GM18868 (cell line): Measurements from ENCODE around the gene S100A4.
A peak's percentile ranks its signal among the peaks of the same experiment; 100 is the strongest.

Source experiments
- ATAC-seq: cut with Tn5 transposase; IDR thresholded peaks from one replicate; pipeline ENCODE4 v1.9.1; 2021; ENCODE audit warnings: mild to moderate bottlenecking, moderate library complexity; ENCODE audit not compliant: unreplicated experiment

The S100A4 gene

DNA sequence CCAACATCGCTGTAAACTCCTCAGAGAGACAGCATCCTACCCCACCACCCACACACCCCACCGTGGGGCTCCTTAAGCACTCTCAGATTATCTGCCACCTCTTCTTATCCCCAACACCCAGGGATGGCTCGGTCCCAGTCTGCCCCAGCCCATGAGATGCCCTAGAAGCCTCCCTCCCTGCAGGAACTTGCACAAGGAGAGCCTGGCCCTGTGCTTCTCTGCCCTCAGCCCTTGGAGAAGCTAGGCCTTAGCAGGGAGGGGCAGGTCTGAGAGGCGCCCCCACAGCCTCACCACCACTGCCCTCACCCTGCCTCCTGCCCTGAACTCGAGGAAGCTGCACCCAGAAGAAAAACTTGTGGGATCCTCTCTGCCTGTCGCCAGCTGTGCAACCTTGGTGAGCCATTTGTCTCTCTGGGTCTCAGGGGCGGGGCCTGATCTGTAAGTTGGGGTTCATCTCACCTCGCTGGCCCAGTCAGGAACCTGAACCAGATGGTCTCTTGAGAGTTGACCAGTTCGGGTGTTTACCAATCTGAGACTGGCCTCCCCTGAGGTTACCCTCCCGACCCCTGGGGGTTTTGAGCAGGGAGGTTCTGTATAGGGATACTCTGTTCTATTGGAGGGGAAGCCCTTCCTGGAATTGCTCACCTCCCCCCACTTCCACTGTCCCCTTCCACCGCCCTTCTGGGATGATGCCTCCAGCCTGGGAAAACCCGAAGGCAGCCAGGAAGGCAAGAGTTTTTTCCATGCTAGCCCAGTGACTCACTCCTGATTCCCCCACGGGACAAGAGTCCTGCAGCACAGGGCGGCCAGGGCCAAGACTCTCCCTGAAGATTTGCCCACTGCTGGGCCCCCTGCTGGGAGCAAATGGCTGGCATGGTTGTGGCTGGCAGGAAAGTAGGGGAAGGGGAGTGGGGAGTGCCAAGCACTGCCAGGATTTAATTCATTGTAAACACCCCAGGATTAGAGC lies 3.4 kb upstream of the S100A4 start, which contains the start of gene S100A3:
S100A3 (minus strand) TSS at position 537 of the 967 bp plus-strand sequence. CDS start 773 bp downstream, outside the sequence.
- ATAC-seq = no peak

DNA sequence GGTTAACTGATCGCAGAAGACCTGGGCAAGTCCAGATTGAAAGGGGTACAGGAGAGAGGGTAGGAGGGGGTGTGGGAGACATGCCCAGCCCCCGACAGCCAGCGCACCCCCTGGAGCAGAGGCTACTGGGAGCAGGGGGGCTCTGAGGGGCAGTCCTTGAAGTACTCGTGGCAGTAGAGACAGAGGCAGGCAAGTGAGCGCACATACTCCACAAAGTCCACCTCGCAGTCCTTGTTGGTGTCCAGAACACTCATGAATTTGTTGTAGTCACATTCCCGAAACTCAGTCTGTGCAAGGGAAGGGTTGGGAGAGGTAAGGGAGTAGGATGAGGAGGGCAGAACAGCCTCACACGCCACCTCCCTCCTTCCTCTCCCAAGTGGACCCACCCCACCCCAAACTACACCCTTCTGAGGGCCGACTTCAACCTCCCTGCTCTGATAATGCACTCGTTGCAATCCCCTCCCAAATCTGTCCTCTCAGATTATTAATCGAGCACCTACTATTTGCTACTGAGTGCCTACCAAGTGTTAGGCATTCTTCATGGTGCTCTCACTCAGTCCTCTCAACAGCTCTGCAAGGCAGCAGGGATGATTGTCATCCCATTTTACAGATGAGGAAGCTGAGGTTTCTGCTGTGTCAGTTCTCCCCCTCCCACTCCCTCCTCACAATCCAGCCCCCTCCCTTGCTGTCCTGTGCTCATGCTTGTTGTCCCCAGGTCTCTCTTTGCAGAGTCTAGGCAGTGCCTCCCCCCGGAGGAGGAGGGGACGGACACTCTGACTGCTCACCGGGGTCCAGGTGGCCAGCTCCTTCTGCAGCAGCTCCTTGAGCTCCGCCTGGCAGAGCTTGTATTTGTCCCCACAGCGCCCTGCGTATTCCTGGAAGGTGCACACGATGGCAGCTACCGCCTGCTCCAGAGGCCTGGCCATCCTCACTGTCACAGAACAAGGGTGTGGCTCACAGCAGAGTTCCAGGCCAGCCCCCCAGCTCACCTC lies 2.2 kb upstream of the S100A4 start:
- no peak for ATAC-seq

DNA sequence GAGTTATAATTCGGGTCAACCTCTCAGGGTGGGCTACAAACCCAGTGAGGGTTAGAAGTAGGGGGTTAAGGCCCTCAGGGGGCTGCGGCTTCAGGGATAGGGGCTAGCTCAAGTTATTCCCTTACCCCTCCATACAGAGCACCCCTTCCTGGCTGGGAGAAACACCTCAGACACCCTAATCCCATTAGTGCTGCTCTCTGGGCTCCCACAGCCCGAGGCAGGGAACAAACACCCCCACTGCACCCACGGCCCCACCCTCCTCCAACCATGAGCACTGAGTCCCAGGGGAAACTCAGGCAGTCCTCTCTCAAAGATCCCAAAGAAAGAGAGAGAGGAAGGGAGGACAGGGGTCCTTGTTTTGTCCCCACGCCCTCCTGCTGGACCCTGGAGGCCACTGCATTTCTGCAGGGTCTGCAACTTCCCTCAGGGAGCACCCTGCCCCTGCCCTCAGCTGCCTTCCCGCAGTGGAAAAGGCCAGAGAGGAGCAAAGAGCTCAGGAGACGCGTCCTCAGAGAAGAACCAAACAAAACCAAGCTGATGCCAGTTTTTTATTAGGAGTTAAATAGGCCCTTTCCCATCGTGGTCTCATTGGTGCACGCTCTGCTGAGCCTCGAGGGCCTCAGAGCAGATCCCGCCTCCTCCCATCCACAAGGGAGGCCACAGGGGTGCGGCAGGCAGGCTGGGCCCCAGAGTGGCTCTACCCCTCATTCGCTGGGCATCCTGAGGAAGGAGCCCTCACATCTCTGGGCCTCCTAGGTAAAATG lies 1.4 kb upstream of the S100A4 start:
- ATAC-seq = no peak

DNA sequence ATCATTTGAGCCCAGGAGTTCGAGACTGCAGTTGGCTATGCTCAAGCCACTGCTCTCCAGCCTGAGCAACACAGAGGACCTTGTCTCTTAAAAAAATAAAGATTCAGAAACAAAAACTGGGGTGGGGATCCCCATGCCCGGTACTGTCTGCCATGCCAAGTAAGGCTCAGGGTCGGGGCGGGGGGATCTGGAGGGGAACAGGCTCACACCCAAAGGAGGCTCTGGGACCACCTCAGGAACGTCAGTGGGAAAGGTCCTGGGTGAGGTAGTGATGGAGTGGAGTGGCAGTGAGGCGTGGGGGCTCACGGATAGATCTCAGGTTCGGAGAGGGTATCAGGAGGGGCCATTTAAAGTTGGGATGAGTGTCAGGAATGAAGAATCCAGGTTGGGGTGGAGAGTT lies 765 bp upstream of the S100A4 start:
- no peak for ATAC-seq

DNA sequence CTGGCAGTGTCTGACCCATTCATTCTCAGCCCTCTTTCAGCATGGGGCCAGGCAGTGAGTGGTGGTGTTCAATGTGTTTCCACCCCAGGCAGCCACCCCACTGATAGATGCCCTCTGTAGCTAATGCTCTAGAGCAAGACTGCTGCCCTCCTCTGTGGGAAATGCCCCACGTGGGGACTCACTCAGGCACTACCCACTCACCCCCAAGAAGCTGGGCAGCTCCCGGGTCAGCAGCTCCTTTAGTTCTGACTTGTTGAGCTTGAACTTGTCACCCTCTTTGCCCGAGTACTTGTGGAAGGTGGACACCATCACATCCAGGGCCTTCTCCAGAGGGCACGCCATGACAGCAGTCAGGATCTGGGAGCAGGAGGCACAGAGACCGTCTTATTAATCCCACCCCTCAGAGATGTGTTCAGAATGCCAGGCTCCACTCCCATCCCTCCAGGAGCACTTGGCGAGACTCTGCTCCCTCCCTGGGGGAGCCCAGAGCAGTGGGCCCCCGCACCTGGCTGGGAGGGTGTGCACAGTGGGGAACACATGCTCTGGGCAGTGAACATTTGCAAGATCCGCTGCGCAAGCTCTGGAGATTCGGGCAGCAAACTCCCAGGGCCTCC lies 1.0 kb downstream of the S100A4 start:
- no peak for ATAC-seq

DNA sequence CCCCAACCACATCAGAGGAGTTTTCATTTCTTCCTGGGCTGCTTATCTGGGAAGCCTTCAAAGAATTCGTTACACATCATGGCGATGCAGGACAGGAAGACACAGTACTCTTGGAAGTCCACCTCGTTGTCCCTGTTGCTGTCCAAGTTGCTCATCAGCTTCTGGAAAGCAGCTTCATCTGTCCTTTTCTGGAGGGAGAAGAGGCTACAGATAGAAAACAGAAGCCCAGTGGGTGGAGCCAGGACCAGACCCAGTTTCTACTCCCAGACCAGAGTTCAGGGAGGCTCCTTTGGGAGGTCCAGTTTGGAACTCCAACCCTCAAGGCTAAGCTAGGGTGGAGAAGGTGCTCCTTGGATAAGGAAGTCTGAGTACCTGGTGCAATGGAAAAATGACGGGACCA lies 1.9 kb downstream of the S100A4 start:
- no peak for ATAC-seq

DNA sequence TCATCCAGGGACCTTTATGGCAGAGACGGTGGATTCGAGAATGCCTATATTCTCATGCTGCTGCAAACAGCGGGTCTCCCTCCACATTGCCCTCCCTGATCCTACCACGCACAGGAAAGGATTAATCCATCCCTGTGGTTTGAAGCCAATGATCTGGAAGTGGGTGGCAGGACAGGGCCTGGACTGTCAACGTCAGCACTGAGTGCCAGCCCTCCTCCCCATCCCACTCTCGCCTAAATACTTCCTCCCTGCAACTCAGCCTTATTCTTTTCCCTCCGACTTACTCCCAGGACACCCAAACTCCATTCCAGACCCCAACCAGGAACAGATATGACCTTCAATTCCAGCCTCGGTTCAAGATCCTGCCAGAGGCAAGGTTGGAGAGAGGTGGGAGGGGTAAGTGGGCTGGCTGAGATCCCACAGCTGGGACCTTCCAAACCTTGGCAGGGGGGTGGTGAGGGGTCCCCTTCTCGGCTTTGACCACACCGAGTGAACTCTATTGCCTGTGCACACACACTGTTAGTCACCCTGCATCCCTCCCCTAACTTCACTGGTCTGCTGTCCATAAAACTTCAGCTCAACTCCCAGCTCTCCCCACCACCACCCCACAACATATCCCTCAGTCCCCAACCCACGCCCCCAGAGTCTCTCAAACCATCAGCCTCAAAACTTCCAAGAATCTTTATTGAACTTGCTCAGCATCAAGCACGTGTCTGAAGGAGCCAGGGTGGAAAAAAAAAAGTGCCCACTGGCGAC lies 2.5 kb downstream of the S100A4 start:
- ATAC-seq = no peak

DNA sequence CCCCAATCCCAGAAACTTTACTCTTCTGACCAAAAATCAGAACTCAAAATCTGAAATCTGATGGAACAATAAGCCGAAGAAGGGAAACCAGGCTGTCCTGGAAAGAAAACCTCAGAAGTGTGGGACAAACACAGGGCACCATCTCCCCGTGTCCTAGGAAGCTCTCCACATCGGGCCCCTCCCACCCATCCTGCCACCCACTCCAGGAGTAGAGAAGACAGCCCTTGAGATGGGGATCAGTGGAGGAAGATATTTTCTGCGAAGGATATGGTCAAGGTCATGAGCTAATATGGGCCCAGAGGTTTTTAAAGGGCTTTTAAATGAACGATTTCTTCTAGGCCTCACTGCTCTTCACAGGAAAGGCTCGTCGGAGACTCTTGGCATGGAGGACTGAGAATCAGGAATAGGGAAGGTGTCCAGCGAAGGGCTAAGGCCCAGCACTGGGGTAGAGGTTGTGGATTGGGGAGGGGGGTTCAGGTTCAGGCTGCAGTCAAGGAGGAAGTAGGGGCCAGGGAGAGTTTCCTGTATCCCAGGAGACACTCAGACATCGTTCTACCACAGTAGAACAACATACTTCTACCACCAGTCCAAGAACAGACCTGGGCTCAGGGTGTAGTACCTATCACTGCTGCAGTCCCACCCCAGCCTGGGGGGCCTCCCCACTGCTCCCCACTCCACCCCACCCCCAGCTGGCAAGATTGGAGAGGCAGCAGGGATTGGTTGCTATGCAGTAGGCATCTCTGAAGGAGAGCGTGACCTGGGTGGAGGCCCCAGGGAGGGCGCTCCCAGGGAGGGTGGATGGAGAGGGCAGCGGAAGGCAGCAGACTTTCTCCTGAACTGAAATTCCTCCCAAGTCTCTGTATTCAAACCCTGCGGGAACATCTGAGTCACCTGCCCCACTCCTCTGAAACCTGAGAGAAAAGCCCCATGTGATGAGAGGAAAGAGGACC lies 3.7 kb downstream of the S100A4 start:
- no peak for ATAC-seq

DNA sequence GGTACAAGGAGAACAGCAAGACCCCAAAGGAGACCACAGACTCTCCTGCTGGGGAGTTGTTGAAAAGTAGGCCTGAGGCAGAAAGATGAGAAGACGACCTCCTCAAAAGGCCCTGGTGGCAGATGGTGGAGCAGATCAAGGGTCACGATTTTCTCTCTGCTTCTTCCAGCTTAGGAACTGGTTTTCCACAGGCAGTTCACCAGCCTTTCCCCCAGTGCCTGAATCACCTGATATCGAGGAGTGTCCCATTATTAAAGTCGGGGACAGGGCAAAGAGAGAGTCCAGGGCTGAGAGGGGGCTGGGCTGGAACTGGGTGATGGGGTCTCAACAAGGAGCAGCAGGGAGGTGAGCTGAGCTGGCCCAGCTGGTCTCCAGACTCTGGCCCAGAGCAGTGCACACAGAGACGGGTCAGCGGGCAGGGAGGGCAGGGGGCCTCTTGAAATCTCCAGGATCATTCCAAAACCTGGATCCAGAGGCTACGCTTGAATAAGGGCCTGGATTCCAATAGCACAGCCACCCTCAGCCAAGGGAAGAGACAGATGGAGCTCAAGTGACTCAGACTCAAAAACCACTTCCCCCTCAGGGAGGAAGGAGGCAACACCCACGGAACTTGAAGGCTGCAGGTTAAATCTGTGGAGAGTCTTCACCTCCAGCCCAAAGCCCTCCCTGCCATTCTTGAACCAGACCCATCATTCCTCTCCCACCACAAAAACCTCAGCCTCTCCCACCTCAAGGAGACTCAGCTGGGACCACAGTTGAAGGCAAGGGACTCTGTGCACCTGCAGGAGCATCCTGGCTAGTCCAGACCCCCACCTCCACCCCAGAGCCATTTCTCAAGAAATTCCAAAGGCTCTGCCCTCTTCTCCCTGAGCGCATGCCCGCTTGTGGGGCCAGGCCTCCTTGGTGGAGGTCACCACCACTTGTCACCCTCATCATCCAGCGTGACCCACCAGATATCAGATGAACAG lies 4.9 kb downstream of the S100A4 start, which contains the start of gene S100A5:
S100A5 (minus strand) TSS at position 541 of the 968 bp plus-strand sequence. CDS start 743 bp downstream, outside the sequence.
- no peak for ATAC-seq

DNA sequence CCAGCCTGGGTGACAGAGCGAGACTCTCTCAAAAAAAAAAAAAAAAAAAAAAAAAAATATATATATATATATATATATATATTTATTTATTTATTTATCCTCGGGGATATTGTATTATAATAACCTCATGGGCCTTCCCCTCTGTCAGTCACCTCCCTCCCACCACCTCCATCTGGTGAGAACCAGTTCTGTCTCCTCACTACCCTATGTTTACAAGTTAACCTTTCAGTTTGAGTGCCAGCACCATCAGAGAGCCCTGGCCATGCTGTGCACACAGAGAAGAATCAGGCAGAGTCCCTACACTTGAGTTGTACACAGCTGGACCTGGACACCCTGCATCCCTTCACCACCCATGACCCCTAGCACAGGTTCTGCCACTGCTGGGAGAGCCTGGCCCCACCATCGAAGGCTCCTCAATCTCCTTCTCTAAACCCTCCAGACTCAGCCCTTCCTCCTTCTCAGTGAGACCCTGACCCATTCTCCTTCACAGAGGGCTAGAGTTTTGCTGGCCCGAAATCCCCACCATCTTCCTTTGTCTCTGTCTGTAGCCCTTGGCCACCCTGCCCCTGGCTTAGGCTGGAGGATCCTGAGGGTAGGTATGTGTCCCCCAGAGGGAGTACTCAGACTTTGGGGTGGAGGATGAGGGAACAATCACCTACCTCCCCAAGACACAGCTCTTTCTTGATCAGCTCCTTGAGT lies 6.1 kb downstream of the S100A4 start:
- ATAC-seq = no peak

DNA sequence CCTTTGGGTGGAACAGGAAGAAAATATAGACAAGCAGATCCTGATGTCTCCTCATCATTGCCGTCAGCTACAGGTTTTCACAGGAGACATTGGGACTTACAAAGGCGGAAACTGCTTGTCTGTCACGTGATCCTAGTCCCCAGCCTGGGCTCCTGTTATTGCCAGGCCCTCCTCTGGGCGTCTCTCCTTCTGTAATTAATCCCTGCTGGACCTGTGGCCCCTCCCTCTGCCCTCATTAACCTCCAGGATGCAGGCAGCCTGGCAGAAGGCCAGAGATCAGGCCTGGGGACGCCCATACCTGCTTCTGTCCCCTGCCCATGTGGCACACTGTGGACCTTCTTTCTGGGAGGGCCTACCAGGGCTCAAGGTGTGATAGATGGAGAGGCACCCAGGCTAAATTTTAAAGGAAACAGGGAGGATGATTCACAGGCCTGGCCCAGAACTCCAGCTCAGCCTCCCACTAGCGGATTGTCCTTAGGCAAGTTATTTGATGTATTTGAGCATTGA lies 7.2 kb downstream of the S100A4 start:
- no peak for ATAC-seq

DNA sequence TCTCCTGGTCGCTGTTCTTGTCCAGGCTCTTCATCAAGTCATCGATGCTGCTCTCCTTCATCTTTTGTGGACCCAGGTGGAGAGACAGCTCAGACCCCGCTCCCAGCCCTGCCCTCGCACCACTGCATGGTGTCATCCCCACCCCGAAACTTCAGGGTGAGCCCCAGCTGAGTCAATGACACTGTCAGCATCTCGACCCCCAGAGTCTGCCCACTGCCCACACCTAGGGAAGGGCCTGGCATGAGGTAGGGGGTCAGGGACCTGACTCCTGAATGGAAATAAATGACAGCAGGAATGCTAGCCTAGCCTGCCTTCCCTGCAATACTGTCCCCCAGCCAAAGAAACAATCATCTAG lies 8.3 kb downstream of the S100A4 start:
- no peak for ATAC-seq

DNA sequence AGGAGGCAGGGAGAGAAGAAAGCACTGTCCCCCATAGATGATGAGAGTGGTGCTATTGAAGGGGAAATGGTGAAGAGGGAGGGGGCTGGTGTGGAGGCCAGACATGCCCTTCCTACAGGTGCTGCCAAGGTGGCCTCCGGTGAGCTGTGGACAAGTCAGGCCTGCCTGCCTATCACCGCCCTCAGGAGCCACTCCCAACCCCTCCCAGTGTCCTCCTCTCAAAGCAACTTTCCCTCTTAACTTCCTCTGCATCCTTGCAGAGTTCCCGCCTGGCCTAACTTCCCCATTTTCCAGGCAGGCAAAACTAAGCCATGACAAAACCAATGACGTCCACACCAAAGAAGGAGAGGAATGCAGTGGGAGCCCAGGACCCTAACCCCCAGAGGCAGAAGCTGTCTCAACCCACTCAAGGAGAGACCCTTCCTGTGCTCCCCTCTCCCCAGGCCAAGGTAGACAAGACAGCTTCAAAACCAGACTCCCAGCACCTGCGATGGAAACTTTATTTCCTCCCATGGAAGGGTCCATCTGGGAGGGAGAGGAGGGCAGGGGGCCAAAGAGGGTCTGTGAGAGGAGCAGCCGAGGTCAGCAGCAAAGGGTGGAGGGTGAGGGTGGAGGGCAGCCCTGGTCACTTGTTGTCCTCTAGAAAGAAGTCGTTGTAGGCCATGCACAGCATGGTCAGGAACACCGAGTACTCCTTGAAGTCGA lies 8.8 kb downstream of the S100A4 start:
- no peak for ATAC-seq

DNA sequence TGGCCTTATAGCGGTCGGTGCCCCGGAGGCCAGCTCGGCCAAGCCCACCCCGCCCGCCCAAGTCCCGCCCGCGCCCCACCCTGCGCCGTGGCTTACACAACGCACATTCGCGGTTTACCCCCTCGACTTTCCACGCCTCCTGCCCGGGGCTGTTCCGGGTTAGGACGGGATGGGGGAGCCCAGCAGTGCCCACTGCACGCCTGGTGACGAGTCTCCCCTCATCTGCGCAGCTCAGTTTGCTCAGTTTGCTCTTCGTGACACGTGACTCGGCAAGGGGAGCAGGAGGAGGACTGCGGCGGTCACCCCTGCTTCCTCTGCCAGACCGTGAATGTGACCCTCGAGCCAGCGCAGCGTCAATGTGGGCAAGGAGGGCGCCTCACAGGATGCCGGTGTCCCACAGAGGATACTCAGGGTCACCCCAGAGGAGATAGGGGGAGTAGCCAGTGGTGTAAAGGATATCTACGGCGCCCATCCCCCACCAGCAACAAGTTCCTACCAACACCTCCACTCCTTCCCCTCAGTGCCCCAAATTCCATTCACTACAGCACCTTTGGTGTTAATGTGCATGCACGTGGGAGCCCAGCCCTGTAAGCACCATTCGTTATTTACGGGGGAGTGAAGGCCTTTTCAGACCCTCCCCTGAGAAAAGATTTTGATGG lies 9.5 kb downstream of the S100A4 start:
- peak; percentile 62 for ATAC-seq
